ENCODE results near the gene EPB41L4B.

- TF ChIP-seq POLR2A (IDR thresholded peaks at IDR 0.05; ENCODE audit: borderline replicate concordance, extremely low read depth, insufficient read depth, insufficient read length) (no peak), CTCF (IDR thresholded peaks at IDR 0.05 in 2 of 3, conservative IDR thresholded peaks at IDR 0.05 in 1 of 3; ENCODE audit: borderline replicate concordance in 1 of 3, insufficient read depth in 1 of 3, low read depth in 2 of 3, low read length in 2 of 3) (no peak), RAD21 (IDR thresholded peaks at IDR 0.05; ENCODE audit: low read depth) (no peak), MAX (IDR thresholded peaks at IDR 0.05) (no peak), SIN3A (IDR thresholded peaks at IDR 0.05; ENCODE audit: low read depth) (no peak), ZFX (IDR thresholded peaks at IDR 0.05) (no peak), EZH2 (IDR thresholded peaks at IDR 0.05) (no peak), ATF3 (IDR thresholded peaks at IDR 0.05) (no peak)
Measured at GRCh38 chr9:109139851-109140250, 181.0 kb downstream of the EPB41L4B start.
